GM23248 (cell line): ENCODE data around the gene UBFD1. TPM values are rescaled to one million over a fixed set of nuclear protein-coding genes. Genes with fewer than 3 reads are reported as not detected.

Experiments
- DNase-seq: peaks from one replicate; pipeline ENCODE4 v3.0.0-alpha.2; 2015
- H2AFZ ChIP-seq: fragments of 200-600 bp; sonication (generic); 2 replicates; pipeline ENCODE4 v1.6.1; 2016; ENCODE audit warnings: antibody characterized with exemption
- H3F3A ChIP-seq: fragments of 200-600 bp; sonication (generic); 2 replicates; pipeline ENCODE4 v1.6.1; 2016; ENCODE audit warnings: mild to moderate bottlenecking, antibody characterized with exemption, mixed run types; ENCODE audit not compliant: insufficient read depth
- H3K27ac ChIP-seq: fragments of 200-600 bp; sonication (generic); 2 replicates; pipeline ENCODE4 v1.5.1; 2016; ENCODE audit warnings: mild to moderate bottlenecking
- H3K27me3 ChIP-seq: fragments of 200-600 bp; sonication (generic); replicated peaks from 2 replicates; pipeline ENCODE4 v1.6.1; 2016; ENCODE audit warnings: mild to moderate bottlenecking; ENCODE audit not compliant: insufficient read depth
- H3K36me3 ChIP-seq: fragments of 200-600 bp; sonication (generic); 2 replicates; pipeline ENCODE4 v1.6.1; 2016; ENCODE audit warnings: low read depth, mild to moderate bottlenecking
- H3K4me1 ChIP-seq: fragments of 200-600 bp; sonication (generic); 2 replicates; pipeline ENCODE4 v1.6.1; 2016; ENCODE audit warnings: mild to moderate bottlenecking; ENCODE audit not compliant: insufficient read depth
- H3K4me2 ChIP-seq: fragments of 200-600 bp; sonication (generic); one replicate; pipeline ENCODE4 v1.6.1; 2016; ENCODE audit warnings: mild to moderate bottlenecking; ENCODE audit not compliant: unreplicated experiment
- H3K4me3 ChIP-seq: fragments of 200-600 bp; sonication (generic); 2 replicates; pipeline ENCODE4 v1.5.1; 2016; ENCODE audit warnings: mild to moderate bottlenecking
- H3K79me2 ChIP-seq: fragments of 200-600 bp; sonication (generic); 2 replicates; pipeline ENCODE4 v1.6.1; 2016; ENCODE audit warnings: mild to moderate bottlenecking; ENCODE audit not compliant: insufficient read depth
- H3K9ac ChIP-seq: fragments of 200-600 bp; sonication (generic); 2 replicates; pipeline ENCODE4 v1.6.1; 2016; ENCODE audit warnings: mild to moderate bottlenecking
- H3K9me2 ChIP-seq: fragments of 200-600 bp; sonication (generic); 2 replicates; pipeline ENCODE4 v1.6.1; 2016; ENCODE audit warnings: mixed run types, mild to moderate bottlenecking, moderate library complexity; ENCODE audit not compliant: insufficient read depth
- H3K9me3 ChIP-seq: fragments of 200-600 bp; sonication (generic); one replicate; pipeline ENCODE4 v1.6.1; 2017; ENCODE audit warnings: low read depth
- H4K20me1 ChIP-seq: fragments of 200-600 bp; sonication (generic); 2 replicates; pipeline ENCODE4 v1.6.0; 2016; ENCODE audit not compliant: insufficient read depth
- EZH2 ChIP-seq: fragments of 200-600 bp; sonication (generic); IDR thresholded peaks from 2 replicates; pipeline ENCODE4 v1.6.1; 2018; ENCODE audit warnings: antibody characterized with exemption, mild to moderate bottlenecking; ENCODE audit not compliant: insufficient read depth, poor library complexity, severe bottlenecking
- EZH2phosphoT487 ChIP-seq: fragments of 200-600 bp; sonication (generic); IDR thresholded peaks from 2 replicates; pipeline ENCODE4 v1.6.1; 2018; ENCODE audit warnings: antibody characterized with exemption, moderate library complexity, mild to moderate bottlenecking, low read depth; ENCODE audit not compliant: insufficient read depth
- WGBS, 2 experiments: methylation state at CpG; one replicate each; pipeline ENCODE4 v1.1.6; 2015 to 2017; ENCODE audit warnings: low lambda C conversion rate in 2 of 2, low coverage in 1 of 2; ENCODE audit errors: missing lambda C conversion rate in 2 of 2; 5-methylcytosine and 5-hydroxymethylcytosine counted together
- in situ Hi-C: fragments of 300-500 bp; cut with MboI; formaldehyde crosslinking; loops from 2 replicates; pipeline ENCODE4 v1.15.0; 2020
- polyA plus RNA-seq: library from polyadenylated mRNA; unstranded; fragments of >200 nt; fragmentation: Nextera tagmentation; extraction: Ambion mirVana; gene quantifications from 2 replicates; pipeline ENCODE4 v1.2.1, GENCODE V29; 2016
- total RNA-seq: library from RNA; depleted of rRNA; stranded (reverse); fragments of >200 nt; shearing (Covaris generic); gene quantifications from 2 replicates; pipeline ENCODE4 v1.2.3, GENCODE V29; 2014

The UBFD1 gene
- total and polyA plus RNA-seq, 2 experiments from 2014 or later: 50.2 to 129 TPM

DNA sequence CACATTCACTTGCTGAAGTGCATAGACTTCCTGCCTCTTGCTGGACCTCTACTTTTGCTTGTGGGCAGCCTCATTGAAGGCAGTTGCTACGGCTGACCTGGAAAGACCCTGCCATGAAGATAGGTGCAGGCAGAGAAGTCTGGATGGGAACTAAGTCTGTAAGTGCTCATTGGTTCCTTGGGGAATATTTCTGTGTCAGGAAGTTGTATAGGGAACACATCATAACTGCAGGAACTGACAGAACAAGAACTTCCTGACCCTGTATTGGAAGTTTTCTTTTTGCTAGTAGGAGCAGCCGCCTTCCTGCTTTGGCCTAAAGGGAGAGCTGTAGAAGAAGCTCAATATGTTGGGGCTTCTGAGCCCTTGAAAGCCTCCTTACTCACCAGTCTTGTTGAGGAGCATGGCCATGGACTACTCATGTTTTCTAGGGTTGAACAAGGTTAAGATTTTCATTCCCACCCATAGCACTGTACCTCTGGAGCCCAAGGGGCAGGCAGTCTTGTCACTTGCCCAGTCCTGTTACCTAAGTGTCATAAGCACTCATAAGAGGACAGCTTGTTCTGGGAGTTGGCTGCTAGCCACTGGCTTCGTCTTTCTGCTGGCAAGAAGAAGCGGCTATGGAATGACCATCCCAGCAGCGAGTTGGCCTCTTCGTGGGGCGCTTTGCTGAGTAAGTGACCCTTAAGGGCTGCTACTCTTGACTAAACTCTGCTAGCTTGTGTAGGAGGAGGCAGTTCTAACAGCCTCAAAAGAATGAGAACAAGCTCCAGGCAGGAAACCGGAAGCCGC is 7.2 kb downstream of the UBFD1 start:
- H3K4me1 ChIP-seq: no peaks in the 10 kb centered on the region
- no peaks in the 10 kb centered on the region for H3K9me3 ChIP-seq
- H3K79me2 ChIP-seq: peaks cover 85% of the 10 kb centered on the region
- H2AFZ ChIP-seq: no peak overlapping the region
- no peaks in the 10 kb centered on the region for H3K9me2 ChIP-seq
- no peaks in the 10 kb centered on the region for H4K20me1 ChIP-seq
- H3K4me3 ChIP-seq: no peak overlapping the region
- no peaks in the 10 kb centered on the region for H3K27me3 ChIP-seq
- H3K4me2 ChIP-seq: no peak overlapping the region
- no peak for TF ChIP-seq EZH2phosphoT487
- no peak for TF ChIP-seq EZH2
- 91 to 92% methylated on average over 9 of the region's 9 CpGs for WGBS, 2 experiments
- H3K9ac ChIP-seq: no peak overlapping the region
- no peaks in the 10 kb centered on the region for H3F3A ChIP-seq
- in situ Hi-C loops: no loop called here
- H3K36me3 ChIP-seq: peaks cover 85% of the 10 kb centered on the region
- no peak overlapping the region for H3K27ac ChIP-seq
- no peak for DNase-seq

DNA sequence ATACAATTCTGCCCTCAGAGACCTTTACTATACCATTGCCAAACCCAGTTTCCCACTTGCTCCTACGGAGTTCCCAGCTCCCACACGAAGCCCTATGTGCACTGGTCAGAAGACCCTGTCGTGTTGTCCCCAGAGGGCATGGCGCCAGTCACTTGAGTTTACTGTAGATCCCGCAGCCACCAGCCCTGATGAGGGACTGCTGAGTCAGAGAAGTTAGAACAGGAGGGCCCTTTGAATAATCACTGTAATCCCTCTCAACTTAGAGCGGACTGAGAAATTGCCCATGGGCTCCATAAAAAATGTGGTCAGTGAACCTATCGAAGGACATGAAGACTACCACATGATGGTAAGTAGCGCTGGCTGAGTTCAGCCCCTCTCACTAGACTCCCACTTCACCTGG is 9.2 kb downstream of the UBFD1 start:
- WGBS, 2 experiments: 96 to 98% methylated on average over 8 of the region's 8 CpGs
- H3K36me3 ChIP-seq: peaks cover 74% of the 10 kb centered on the region
- no peak overlapping the region for H3K9ac ChIP-seq
- TF ChIP-seq EZH2 (no peak), EZH2phosphoT487 (no peak)
- H3K4me1 ChIP-seq: no peaks in the 10 kb centered on the region
- no peaks in the 10 kb centered on the region for H3F3A ChIP-seq
- H3K9me2 ChIP-seq: no peaks in the 10 kb centered on the region
- no peak overlapping the region for H2AFZ ChIP-seq
- peaks cover 71% of the 10 kb centered on the region for H3K79me2 ChIP-seq
- H3K9me3 ChIP-seq: no peaks in the 10 kb centered on the region
- in situ Hi-C loops: no loop called here
- no peak overlapping the region for H3K4me3 ChIP-seq
- H3K27me3 ChIP-seq: no peaks in the 10 kb centered on the region
- no peaks in the 10 kb centered on the region for H4K20me1 ChIP-seq
- no peak overlapping the region for H3K4me2 ChIP-seq
- no peak for DNase-seq
- no peak overlapping the region for H3K27ac ChIP-seq

- no peaks in the 10 kb centered on the region for H3F3A ChIP-seq
- peaks cover 65% of the 10 kb centered on the region for H3K36me3 ChIP-seq
- no peak overlapping the region for H3K9ac ChIP-seq
- DNase-seq: no peak
- no peak overlapping the region for H3K4me3 ChIP-seq
- no peaks in the 10 kb centered on the region for H3K9me3 ChIP-seq
- TF ChIP-seq EZH2phosphoT487 (no peak), EZH2 (no peak)
- no peak overlapping the region for H3K27ac ChIP-seq
- no peaks in the 10 kb centered on the region for H3K27me3 ChIP-seq
- H3K4me2 ChIP-seq: no peak overlapping the region
- H3K79me2 ChIP-seq: peaks cover 63% of the 10 kb centered on the region
- no peaks in the 10 kb centered on the region for H3K9me2 ChIP-seq
- H4K20me1 ChIP-seq: no peaks in the 10 kb centered on the region
- no peak overlapping the region for H2AFZ ChIP-seq
- WGBS, 2 experiments: 96 to 97% methylated on average over 3 of the region's 3 CpGs
- in situ Hi-C loops: no loop called here
- H3K4me1 ChIP-seq: no peaks in the 10 kb centered on the region
Measured at GRCh38 chr16:23567602-23568001, 10.1 kb downstream of the UBFD1 start.

- H3F3A ChIP-seq: peaks cover 3% of the 10 kb centered on the region
- H3K27ac ChIP-seq: no peak overlapping the region
- H3K36me3 ChIP-seq: peaks cover 48% of the 10 kb centered on the region
- H4K20me1 ChIP-seq: no peaks in the 10 kb centered on the region; the same call in 1 of the 2 replicates
- H3K4me2 ChIP-seq: no peak overlapping the region
- H3K79me2 ChIP-seq: peaks cover 34% of the 10 kb centered on the region
- H3K27me3 ChIP-seq: no peaks in the 10 kb centered on the region
- no peak overlapping the region for H2AFZ ChIP-seq
- TF ChIP-seq EZH2 (no peak), EZH2phosphoT487 (no peak)
- H3K9ac ChIP-seq: no peak overlapping the region
- H3K4me3 ChIP-seq: no peak overlapping the region
- 84 to 89% methylated on average over 8 of the region's 8 CpGs for WGBS, 2 experiments
- no peaks in the 10 kb centered on the region for H3K9me3 ChIP-seq
- in situ Hi-C loops: no loop called here
- H3K9me2 ChIP-seq: no peaks in the 10 kb centered on the region
- no peak for DNase-seq
- H3K4me1 ChIP-seq: no peaks in the 10 kb centered on the region
Measured at GRCh38 chr16:23570992-23571632, 13.6 kb downstream of the UBFD1 start.
